GM21390 (cell line): Measurements from ENCODE around the gene MFNG.

Experiments
- ATAC-seq: cut with Tn5 transposase; IDR thresholded peaks from one replicate; pipeline ENCODE4 v1.9.1; 2021; ENCODE audit not compliant: unreplicated experiment

MFNG gene

DNA sequence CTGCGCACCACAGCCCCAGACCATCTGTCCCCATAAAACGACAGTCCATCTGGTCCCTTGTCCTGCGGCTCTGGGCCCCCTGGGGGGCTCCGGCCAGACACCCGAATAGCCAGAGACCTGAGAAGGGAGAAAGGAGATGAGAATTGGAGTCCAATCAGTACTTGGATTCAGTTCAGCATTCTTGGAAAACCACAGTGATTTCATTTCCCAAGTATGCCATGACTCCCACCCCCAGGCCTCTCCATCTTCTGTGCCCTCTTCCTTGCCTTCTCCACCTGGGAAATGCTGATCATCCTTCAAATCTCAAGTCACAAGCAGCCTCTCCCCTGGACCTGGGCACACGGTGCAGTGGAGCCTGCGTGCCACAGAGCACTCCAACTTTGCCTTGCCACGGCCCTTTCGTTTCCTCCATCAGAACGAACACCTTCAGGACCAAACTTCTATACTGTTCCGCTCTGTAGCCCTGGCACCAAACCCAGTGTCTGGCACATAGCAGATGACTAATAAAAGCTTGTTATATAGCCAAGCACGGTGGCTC is 10.9 kb upstream of the MFNG start:
- no peak for ATAC-seq

DNA sequence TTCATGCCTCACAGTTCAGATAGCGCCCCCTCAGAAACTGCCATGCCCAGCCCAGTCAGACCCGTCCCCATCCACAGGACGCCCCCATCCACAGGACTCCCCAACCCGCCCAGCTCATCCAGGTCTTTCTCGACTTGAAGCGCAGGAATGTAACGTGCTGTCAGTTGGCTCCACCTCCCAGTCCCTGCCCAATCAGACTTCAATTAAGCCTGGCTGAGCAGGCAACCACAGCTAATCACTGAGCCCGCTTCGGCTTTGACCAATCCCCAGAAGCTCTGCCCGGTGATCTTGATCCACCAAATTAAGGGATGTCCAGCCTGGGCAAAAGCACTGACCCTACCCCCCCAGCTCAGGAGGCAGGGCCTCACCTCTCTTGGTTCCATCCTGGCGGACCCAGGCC is 10.5 kb upstream of the MFNG start:
- no peak for ATAC-seq

DNA sequence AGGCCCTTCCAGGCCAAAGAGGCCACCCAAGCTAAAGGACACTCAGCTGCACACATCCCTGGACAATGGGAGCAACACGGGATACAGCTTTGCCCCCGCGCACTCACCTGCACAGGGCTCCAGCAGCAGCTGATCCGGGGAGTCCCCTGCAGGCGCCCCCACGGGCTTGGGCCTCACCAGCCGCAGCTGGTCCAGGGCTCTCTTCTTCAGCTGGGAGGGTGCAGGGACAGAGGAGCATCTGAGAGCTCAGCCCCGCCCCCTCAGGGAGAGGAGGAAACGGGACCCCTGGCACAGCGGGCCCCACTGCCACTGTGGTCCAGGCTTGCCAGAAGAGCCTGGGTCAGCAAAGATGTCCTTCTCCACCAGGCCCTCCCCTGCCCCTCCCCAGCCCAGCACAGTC is 7.8 kb upstream of the MFNG start:
- ATAC-seq: no peak

DNA sequence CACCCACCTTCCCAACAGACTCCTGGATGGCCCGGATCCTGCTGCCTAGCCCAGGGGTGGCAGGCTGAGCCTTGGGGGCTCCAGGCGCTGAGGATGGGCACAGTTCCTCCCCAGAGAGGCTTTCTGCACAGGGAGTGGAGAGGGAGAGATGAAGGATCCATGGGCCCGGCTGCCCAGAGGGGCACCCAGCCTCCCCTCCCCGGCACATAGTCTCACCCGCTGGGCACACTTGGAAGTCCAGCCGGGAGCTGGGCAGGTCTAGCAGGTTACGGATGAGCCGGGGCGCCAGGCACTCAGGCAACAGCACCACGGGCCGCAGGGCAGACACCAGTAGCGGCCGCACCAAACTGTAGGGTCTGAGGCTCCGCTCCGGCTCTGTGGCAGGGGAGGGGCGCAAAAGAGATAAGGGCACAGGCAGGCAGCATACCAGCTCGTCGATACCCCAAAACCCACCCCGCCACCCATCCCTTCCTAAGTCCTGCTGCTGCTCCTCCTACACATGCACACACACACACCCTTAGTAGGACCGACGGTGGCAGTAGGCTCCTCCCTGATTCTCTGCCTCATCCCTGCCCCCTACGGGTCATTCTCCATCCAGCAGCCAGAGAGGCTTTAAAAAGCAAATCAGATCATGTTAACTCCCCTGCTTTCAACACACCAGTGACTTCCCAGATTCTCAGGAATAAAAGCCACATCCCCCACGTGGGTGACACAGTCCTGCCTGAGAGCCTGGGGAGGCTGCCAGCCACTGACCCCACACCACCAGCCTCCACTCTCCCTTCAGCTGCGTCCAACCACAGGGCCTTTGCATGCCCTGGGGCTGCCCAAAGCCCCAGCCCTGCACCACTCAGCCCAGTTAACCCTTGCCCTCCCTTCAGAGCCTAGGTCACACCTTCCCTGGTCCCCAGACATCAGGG is 6.5 kb upstream of the MFNG start:
- no peak for ATAC-seq

DNA sequence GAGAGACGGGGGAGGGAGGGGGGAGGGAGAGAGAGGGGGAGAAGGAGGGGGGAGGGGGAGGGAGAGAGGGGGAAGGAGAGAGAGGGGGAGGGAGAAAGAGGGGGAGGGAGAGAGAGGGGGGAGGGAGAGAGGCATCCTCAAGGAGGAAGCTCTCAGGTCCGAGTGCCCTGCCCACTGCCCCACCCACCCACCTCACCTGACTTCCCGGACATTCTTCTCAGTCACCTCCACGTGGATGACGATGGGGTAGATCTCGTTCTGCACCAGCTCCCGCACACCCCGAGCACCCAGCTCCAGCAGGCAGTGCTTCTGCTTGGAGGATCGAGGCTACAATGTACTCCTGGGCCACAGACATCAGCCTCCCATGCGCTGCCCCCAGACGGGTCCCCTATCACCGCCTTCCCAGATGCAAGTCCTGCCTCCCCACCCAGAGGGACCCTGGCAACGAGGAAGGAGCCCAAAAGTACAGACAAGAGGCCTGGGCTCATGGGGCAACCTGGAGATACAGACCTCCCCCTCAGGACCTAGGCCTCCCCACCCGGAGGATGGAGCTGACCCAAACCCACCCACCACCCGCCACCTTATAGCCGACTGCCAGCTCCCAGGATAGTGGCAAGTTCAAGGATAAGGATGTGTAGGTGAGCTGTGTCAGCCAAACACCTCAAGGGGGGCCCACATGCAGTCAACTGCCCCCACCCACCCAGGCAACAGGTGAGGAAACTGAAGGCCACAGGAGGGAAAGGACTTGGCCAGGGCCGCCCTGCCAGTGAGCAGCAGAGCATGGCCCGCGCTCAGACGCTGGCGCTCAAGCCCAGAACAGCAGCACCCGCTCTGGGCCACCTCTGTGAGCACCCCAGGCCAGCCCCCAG is 5.6 kb upstream of the MFNG start:
- ATAC-seq: no peak

DNA sequence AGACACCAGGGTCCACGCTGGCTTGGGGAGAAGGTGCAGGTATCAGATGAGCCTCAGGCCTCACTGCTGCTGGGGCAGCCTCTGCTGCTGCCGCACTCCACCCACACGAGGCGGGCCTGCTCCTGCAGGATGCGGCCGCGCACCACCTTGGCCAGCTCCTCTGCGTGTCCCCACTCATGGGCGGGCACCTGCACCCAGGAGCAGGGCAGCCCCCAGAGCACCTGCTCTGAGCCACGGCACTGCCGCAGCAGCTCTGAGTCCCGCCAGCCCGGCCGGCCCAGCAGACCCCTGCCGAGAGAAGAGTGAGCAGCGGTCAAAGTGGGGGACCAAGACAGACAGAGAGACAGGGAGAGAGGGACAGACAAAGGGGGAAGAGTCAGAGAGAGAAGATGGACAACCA is 4.9 kb upstream of the MFNG start:
- no peak for ATAC-seq

DNA sequence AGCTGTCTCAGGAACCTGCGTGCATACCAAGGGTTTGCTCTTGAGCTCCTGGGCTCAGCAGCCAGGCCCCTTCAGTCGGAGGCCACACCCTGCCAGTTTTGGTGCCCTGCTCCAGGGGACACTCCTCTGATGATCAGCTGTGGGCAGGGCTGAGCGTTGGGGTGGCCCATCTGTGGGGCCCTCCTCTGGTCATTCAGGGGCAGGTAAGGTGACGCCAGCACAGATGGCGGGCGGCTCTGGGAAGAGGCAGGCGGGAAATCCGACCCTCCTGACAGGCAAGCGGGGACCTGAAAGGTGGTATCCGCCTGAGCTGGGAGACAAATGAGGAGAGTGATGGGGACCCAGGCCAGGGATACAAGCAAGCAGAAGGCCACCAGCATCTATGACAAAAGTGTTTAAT is 3.8 kb upstream of the MFNG start:
- ATAC-seq: no peak

DNA sequence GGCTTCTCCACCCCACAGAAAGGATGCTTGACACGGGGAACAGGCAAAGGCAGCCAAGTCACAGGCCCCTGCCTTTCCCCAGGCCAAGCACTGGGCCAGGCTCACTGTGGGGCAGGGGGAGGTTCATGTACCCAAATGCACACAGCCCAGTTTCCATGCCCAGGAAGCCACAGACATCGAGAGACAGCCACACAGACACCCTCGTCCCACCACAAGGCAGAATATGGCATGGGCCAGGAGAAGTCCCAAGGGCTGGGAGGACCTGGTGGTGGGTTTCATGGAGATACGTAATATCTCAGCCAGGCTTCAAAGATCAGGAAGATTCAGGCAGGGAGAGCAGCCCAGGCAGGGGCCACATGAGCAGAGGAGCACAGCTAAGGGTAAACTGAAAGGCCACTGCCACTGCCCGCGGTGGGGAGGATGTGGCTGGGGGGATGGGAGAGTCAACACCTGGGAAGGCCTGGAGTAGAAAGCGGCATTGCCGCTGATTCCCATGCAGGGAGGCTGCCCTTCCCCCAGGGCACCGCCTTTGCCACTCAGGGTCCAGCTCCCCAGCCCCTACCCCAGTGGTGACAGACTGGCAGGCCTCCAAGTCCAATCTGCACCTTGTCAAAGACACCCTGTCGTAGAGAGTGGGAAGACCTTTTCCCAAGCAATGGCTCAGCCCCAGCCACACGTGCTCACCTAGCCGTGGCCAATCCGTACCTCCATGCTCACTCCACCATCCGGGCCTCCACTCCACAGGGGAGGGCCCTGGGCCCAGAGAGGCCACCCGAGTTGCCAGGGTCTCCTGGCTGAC is 2.4 kb upstream of the MFNG start:
- ATAC-seq: no peak

DNA sequence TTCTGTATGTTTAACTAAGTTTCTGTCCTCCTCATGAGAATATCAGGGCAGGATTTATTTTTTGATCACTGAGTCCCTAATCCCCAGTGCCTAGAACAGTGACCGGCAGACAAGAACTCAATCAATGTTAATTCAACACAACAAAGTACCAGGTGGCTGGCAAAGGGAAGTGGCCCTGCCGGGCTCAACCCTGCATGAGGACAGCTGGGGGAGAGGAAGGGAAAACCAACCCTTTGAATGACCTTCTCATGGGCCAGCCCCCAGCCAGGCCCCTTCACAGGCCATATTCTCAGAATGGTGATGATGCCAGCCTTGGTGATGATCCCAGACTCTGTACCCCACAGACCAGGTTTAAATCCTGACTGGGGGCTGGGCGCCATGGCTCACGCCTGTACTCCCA is 1.4 kb upstream of the MFNG start:
- ATAC-seq: no peak

DNA sequence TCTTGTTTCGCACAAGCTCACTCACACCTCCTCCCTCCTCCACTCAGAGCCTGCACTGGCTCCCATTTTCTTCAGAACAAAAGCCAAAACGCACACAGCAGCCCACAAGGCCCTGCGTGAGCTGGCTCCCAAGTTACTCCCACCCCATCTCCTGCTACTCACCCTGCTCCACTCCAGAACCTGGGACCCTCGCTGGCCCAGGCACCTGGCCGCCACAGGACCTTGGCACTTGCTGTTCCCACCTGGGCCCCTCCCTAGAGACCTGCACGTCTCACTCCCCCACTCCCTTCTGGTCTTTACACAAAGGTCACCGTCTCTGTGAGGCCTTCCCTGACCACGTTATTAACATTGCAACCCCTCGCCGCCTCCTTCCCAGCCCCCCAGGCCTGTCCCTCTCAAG is 945 bp upstream of the MFNG start:
- ATAC-seq: no peak

DNA sequence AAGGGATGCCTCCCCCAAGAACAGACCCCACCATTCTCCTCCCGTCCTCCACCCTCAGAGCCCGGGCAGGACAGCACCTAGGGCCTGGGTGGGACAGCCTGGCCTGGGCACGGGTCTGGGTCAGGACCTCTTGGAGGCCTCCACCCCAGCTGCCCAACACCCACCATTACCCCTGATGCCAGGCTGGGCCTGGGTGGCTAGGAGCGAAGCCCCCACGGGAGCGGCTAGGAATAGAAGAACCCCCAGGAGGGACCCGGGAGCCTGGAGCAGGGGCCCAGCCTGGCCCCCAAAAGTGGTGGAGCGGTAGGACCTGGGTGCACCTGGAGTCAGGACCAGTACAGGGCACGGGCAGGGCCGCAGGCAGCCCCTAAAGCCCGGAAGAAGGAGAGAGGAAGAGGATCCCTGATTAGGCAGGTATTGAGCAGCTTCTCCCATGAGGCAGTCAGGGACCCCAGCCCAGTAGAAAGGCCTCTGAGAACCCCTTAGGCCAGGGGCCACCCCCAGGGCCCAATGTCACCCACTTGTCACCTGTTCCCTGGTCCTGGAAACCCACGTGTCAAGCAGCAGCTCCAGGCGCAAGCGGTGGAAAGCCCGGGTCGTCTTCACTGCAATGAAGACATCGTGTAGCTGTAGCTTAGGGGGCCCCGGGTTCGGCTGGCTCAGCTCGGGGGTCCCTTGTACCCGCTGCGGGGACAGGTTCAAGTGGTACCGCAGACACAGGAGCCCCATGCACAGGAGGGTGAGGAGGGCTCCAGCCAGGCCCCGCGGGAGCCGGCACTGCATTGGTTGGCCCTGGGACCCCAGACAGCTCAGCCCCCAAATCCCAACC is 575 bp downstream of the MFNG start:
- peak; percentile 14 for ATAC-seq

DNA sequence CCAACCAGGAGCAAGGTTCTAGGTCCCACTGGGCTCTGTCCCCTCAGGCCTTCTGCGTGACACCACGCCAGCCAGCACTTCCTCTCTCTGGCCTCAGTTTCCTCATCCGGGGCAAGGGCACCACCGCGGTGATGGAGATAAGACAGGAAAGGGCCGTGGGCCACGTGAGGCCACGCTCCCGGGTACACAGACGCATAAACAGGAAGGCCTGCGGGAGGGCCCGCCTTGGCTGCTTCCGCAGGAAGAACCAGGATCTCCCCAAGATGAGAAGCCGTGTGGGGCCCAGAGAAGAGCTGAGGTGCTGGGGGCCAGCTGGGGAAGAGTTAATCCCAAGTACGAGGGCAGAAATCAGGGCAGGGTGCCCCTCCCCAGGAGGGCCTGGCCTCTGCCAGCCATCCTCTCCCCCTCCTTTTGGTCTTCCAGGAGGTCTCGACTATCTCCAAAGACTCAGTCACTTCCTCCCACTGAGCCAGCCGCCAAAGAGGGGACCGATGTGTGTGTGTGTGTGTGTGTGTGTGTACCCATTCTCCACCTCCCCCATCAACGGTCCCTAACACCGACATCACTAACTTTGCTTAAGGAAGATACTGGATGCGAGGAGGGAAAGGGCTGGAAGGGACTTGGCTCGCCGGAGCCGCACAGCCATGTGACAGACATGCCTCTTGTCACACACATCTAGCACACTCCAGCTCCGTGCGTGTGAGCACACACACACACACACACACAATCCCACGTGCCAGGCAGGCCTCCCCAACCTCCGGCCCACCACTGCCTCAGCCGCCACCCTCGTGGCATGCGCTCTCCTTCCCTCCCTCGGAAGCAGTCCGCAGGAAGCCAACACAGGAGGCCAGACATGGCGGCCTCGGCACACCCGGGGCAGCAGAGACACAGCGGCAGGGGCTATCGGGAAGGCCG is 1.4 kb downstream of the MFNG start:
- ATAC-seq: no peak

DNA sequence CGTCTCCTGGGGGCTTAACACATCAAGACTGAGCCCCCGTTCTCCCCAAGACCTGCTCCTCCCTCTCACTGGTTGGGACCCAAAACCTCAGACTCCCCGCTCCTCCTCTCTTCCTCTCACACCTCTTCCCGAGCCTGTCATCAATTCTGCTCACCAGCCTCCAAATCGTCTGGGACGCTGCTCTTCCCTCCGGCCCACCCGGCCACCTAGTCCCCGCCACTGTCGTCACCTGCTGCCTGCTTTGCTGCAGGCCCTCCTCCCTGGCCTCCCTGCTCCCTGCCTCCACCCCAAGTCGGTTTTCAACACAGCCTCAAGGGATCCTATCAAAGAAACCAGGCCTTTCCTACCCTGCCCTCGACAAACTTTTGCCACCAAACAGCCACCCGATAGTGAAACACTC is 3.1 kb downstream of the MFNG start:
- no peak for ATAC-seq

DNA sequence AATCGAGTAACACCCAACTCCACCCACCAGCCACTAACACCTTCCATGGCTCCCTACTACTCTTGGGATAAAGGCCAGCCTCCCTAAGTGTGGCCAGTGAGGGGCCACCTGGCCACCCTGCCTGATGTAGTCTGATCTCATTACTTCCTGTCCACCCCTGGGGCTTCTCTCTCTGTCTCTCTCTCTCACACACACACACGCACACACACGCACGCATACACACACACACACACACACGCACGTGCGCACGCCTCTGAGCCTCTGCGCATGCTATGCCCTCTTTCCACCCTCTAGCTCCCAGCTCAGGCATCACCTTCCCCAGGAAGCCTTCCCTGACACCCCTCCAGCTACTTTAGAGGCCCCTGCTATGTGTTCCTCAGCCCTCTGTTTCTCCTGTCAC is 3.9 kb downstream of the MFNG start:
- ATAC-seq: no peak

DNA sequence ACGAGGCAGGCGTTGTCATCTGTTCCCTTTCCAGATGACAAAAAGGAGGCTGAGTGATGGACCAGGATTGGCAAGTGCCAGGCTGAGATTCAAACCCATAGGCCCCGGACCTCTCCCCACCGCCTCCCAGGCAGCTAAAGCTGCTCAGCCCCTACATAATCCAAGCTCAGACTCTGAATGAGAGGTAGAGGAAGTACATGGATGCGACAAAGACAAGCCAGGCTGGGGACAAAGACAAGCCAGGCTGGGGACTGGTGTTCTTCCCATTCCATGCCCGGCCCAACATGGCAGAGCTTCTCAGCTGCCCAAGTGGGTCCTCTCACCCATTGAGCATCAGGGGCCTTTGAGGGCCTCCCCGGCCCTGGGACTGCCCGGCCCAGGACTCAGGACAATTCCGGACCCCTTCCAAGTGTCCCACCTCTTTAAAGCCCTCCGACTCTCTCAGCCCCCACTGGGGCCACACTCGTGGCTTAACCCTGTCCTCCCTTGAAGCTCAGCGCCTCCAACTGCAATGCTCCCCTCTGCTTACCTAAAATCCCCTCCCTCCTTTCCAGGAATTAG is 4.8 kb downstream of the MFNG start:
- no peak for ATAC-seq

DNA sequence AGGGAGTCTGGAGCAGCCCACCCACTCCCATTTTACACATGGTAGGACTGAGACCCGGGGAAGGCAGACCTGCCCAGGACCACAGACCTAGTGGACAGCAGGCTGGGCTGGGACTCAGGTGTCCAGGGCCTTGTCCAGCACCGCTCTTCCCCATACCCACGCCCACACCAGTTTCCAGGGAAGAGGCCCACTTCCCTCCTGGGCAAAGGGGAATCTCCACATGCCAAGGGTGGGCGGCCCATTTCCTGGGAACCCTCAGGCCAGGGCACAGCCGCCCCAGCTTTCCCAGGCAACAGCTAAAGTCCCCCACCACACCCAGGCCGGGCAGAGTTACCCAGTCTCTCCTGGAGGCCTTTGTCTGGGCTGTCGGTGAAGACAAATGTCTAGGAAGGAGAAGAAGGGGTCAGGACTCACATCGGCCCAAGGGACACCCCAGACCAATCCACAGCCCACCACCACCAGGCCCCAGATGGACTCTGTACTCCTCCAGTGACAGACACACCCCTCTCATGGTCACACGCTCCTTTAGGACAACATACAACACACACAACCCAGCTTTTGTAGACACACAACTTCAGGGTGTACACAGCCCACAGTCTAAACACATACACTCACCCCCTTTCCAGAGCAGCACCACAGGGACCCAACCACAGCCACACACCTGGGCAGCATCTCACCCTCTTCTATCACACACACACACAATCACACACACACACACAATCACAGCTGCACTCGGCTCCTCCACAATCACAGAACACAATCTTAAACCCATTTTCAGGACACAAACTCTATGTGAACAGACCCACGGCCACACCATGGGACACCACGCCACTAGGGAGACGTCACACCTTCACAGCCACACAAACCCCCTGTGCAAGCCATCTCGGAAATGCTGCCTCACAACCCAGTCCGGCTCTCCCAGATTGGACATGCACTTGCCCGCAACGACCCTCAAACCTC is 5.5 kb downstream of the MFNG start:
- ATAC-seq: no peak

DNA sequence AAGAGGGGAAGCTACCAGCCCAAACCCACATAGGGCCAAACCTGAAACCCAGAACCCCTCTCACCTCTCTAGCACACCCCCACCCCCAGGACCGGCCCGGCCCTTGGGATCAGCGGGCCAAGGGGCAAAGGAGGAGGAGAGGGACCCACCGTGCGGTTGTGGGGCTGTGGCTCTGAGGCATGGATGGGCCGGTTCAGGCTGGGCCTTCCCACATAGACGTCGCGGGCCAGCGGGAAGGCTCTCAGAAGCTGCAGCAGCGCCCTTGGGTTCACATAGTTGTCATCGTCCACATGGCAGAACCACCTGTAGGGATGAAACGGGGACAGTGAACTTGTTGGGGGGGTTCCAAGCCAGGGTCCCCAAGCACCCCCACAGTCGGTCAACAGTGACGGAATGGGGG is 7.0 kb downstream of the MFNG start:
- no peak for ATAC-seq
